Astrocyte of the spinal cord (primary cell): Measurements from ENCODE around the gene SRSF3.
"Not testable (repeated sequence)": the region's sequence is repeated elsewhere in the genome, so short reads cannot be mapped to it uniquely, and the experiment has no call there.

Source experiments
- DNase-seq: peaks from one replicate; pipeline ENCODE4 v3.0.0; 2011; ENCODE audit warnings: low read depth, low spot score
- H3K4me3 ChIP-seq: 2 replicates; pipeline ENCODE4 v1.5.1; 2011; ENCODE audit warnings: low read depth, mild to moderate bottlenecking, low read length, moderate library complexity
- CTCF ChIP-seq: IDR thresholded peaks from 2 replicates; pipeline ENCODE4 v1.5.1; 2012; ENCODE audit warnings: low read depth, mild to moderate bottlenecking, low read length, inconsistent platforms
- in situ Hi-C: cut with HindIII; loops from 2 replicates; pipeline ENCODE4 v1.10.0; 2017; ENCODE audit warnings: low sequenced_read_pairs

Gene SRSF3

DNA sequence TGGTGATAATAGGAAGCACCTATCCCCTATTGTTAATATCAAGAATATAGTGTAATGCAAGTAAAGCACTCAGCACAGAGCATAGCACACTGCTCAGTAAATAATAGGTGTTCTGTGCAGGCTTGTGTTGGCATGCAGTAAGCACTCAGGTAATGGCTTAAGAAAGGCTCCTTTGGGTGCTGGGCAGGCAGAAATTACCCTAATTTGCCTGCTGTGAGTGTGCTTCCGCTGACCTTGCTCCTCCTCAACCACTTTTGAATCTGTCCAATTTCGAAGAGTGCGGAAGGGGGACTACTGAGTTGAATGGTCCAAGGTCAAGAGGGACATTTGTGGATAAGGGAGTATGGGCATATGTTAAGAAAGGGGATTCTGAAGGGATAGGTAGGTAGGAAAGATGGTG lies 15.4 kb downstream of the SRSF3 start:
- no peak for TF ChIP-seq CTCF
- no peak for DNase-seq
- H3K4me3 ChIP-seq = no peak overlapping the region
- in situ Hi-C loops = no loop called here

DNA sequence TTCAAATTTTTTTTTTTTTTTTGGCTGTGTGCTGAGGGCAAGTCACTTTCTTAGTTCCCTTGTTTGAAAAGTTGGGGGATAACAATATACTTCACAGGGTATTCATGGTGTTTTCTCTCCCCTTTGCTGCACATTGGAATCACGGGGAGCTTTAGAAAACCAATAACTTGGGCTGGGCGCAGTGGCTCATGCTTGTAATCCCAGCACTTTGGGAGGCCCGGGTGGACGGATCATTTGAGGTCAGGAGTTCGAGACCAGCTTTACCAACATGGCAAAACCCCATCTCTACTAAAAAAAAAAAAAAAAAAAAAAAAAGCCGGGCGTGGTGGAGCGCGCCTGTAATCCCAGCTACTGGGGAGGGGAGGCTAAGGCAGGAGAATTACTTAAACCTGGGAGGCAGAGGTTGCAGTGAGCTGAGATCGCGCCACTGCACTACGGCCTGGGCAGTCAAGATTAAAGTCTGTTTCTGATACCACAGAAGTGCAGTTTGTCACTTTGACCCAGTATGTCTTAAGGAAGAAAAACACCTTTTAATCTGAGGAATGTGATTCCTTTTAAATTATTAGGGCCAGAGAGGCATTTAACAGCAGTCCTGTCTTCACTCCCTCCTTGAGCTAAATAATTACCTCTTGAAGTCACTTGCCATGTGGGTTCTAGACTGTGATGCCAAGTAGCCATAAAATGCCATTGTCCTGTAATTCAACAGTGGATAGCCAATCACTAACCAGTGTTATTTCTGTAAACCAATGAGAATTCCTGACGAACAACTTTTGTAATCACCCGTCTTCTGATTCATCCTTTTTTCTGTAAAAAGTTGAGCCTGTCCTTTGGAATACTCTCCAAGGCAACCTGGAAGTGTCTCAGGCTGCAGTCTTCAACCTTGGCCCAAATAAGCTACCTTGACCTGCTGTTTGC lies 16.1 kb downstream of the SRSF3 start:
- no peak for TF ChIP-seq CTCF
- no peak for DNase-seq
- no peak overlapping the region for H3K4me3 ChIP-seq
- in situ Hi-C loops = no loop called here

DNA sequence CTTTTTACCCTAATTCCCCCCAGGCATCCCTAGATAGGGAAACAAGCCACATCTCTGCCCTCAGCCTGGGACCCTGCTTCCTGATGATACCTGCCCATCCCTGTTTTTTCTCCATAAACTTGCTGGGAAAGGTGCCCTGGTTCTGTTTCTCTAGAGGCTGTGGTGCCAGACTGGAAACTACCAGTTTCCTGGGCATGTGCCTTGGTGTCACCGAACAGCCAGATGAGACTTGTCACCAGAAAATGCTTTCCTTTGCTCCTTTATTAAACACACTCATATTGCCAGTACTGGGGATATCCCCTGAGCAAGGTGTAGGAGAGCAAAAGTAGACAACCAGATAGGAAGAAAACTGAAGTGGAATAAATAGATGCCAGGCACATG lies 16.8 kb downstream of the SRSF3 start:
- DNase-seq = no peak
- H3K4me3 ChIP-seq = no peak overlapping the region
- in situ Hi-C loops = no loop called here
- no peak for TF ChIP-seq CTCF

GRCh38 chr6:36611679-36612078 lies 17.5 kb downstream of the SRSF3 start:
- in situ Hi-C loops, DNase-seq, H3K4me3 ChIP-seq: not testable (repeated sequence)

DNA sequence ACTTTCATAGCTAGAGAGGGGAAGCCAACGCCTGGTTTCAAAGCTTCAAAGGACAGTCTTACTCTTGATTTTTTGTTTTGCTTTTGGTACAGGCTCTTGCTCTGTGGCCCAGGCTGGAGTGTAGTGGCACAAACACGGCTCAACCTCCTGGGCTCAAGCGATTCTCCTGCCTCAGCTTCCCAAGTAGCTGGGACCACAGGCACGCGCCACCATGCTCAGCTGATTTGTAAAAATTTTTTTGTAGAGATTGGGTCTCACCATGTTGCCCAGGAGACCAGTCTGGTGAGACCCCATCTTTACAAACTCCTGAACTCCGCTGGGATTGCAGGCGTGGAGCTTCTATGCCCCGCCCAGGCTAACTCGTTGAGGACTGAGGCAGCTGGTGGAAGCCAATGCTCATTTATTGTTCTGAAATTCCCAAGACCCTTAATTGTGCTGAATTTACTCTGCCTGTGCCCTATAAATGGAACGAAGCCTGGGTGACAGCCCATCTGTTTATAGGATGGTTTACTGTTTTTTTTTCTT lies 18.0 kb downstream of the SRSF3 start:
- TF ChIP-seq CTCF = no peak
- no peak for DNase-seq
- in situ Hi-C loops = no loop called here
- no peak overlapping the region for H3K4me3 ChIP-seq

GRCh38 chr6:36613200-36613995 lies 19.2 kb downstream of the SRSF3 start:
- TF ChIP-seq CTCF = no peak
- no peak overlapping the region for H3K4me3 ChIP-seq
- no peak for DNase-seq
- in situ Hi-C loops = no loop called here
